Measurements from ENCODE around the gene SARS1.

- no peak for TF ChIP-seq CTCF (IDR thresholded peaks at IDR 0.05; ENCODE audit: low read depth, low read length, missing input control)
- TF ChIP-seq RAD21 (IDR thresholded peaks at IDR 0.05) = no peak
- no peak for TF ChIP-seq HNF4G (IDR thresholded peaks at IDR 0.05)
- no peak for TF ChIP-seq SP1 (IDR thresholded peaks at IDR 0.05)
- TF ChIP-seq JUND (IDR thresholded peaks at IDR 0.05) = no peak
- TF ChIP-seq FOXA1 (IDR thresholded peaks at IDR 0.05) = no peak
- no peak for TF ChIP-seq TAF1 (conservative IDR thresholded peaks at IDR 0.05)
- TF ChIP-seq EGR1 (IDR thresholded peaks at IDR 0.05; ENCODE audit: low read depth in 2 of 2) = no peak
- TF ChIP-seq RXRA (IDR thresholded peaks at IDR 0.05) = no peak
- TF ChIP-seq MAX (IDR thresholded peaks at IDR 0.05) = no peak
- no peak for TF ChIP-seq YY1 (IDR thresholded peaks at IDR 0.05)
These were observed 22.3 kb upstream of the SARS1 start for GRCh38 chr1:109191377-109191776.
